Daoy (cell line): ENCODE measurements around the gene PIGL. TPM values are rescaled to one million over a fixed set of nuclear protein-coding genes. Genes with fewer than 3 reads are reported as not detected.
"Not testable (repeated sequence)": the region's sequence is repeated elsewhere in the genome, so short reads cannot be mapped to it uniquely, and the experiment has no call there.

Source experiments
- DNase-seq: peaks from one replicate; pipeline ENCODE4 v3.0.0-alpha.2; 2015; ENCODE audit warnings: low read depth
- total RNA-seq: library from RNA; depleted of rRNA; stranded (reverse); fragments of >200 nt; shearing (Covaris generic); gene quantifications from 2 replicates; pipeline ENCODE4 v1.2.3, GENCODE V29; 2014

Gene PIGL
- total RNA-seq, 1 experiment from 2014 or later: 15.6 TPM

DNA sequence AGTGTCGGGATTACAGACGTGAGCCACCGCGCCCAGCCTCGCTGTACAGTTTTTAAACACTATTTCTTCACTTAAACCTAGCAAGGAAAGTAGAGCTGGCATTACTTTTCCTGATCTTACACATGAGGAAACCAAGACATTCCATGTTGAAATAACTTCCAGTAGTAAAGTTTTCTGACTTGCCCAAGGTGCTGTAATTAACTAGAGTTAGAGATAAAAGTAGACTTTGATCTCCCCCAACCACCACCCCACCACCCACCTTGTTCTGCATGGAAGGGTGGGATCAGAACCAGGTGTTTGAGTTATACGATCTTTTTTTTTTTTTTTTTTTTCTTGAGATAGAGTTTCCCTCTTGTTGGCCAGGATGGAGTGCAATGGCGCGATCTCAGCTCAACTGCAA lies 89.2 kb downstream of the PIGL start:
- DNase-seq: no peak

DNA sequence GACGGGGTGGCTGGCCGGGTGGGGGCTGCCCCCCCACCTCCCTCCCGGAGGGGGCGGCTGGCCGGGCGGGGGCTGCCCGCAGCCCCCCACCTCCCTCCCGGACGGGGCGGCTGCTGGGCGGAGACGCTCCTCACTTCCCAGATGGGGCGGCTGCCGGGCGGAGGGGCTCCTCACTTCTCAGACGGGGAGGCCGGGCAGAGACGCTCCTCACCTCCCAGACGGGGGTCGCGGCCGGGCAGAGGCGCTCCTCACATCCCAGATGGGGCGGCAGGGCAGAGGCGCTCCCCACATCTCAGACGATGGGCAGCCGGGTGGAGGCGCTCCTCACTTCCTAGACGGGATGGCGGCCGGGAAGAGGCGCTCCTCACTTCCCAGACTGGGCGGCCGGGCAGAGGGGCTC lies 95.1 kb downstream of the PIGL start:
- not testable (repeated sequence) for DNase-seq

GRCh38 chr17:16313139-16314090 lies 96.4 kb downstream of the PIGL start:
- DNase-seq: no peak

- no peak for DNase-seq
These were observed 97.2 kb downstream of the PIGL start for GRCh38 chr17:16314189-16314588.

- DNase-seq: no peak
These were observed 97.8 kb downstream of the PIGL start for GRCh38 chr17:16314859-16315258.

DNA sequence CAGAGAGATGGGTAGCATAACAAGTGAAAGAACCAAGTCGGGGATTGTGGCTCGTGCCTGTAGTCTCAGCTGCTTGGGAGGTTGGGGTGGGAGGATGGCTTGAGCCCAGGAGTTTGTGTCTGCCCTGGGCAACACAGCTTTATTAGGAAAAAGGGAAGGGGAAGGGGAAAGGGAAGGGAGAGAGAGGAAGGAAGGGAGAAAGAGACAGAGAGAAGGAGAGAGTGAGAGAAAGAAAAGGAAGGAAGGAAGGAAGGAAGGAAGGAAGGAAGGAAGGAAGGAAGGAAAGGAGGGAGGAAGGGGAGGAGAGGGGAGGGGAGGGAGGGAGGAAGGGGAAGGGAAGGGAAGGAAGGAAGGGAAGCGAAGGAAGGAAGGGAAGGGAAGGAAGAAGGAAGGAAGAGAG lies 103.0 kb downstream of the PIGL start:
- no peak for DNase-seq

GRCh38 chr17:16322636-16323035 lies 105.6 kb downstream of the PIGL start:
- no peak for DNase-seq

DNA sequence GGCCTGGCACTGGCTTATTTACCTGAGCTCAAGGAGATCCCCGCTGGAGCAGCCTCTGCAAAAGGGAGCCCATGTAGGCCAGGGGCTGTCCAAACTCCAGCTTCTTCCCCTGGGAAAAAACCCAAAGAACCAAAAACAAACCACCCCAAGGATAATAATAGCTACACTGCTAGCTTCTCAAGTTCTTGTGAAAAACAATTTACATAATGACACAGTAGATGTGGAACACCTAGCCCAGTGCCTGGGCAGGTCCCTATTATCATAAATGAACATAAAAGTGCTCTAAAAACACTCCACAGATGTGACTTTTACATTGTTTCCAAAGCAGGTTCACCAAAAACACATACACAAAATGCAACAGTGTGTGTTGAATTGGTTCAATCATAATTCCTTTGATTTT lies 109.0 kb downstream of the PIGL start:
- DNase-seq: no peak

DNA sequence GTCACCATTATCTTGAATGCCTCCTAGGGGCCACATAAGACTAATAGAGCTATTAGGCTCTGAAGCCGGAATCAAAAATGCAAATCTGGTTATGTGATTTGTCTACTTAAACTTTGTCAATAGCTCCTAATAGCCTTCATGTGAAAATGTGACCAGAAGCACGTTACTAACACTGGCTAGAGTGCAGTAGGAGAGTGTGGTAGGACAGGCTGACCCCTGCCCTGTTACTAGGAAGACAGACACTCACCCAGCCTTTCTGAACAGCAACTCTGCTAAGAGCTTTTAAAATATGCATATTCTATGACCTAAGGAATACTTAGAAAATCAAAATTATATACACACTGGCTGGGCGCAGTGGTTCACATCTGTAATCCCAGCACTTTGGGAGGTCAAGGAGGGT lies 110.0 kb downstream of the PIGL start:
- DNase-seq: no peak

GRCh38 chr17:16328997-16329396 lies 112.0 kb downstream of the PIGL start:
- DNase-seq: no peak

DNA sequence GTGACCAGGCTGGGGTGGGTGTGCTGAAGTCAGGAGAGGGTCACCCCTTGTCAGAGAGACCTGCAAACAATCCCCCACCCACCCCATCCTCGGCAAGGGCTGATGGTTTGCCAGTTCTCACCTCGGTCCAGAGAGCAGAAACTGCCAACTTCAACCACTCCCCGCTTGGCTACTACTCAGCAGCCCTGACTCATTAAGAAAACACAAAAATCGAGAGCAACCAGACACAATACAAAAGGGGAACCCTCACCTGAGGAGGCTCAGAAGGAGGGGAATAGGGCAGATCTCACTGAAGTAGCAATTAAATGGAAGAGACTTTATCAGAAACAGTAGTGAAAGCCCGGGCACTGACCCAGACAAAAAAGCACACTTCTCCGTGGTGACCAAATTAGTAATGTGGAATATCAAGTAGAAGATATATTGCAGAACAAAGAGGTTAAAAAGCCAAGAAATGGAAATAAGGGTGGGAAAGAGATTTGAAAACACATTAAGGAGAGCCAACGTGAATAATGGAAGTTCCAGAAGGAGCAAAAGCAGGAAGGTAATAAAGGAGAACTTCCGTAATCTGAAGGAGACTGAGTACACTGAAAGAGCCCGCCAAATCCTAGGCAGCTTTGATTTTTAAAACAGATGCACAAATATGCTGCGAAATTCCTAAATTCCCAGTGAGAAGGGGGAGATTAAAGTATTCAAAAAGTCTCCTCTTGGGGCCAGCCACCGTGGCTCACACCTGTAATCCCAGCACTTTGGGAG lies 112.7 kb downstream of the PIGL start:
- peak; percentile 75 for DNase-seq

DNA sequence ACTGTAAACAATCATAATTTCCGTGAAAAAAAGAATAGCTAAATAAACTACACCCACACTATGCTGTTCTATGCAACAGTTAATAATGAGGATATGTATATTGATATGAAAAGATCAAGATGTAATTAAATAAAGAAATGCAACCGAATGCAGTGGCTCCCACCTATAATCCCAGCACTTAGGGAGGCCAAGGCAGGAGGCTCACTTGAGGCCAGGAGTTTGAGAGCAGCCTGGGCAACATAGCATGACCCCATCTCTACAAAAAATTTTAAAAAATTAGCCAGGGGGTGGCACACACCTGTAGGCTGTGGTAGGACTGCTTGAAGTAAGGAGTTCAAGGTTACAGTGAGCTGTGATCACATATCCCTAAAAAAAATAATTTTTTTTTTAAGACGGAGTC lies 121.4 kb downstream of the PIGL start:
- no peak for DNase-seq

GRCh38 chr17:16339402-16339801 lies 122.4 kb downstream of the PIGL start:
- no peak for DNase-seq

DNA sequence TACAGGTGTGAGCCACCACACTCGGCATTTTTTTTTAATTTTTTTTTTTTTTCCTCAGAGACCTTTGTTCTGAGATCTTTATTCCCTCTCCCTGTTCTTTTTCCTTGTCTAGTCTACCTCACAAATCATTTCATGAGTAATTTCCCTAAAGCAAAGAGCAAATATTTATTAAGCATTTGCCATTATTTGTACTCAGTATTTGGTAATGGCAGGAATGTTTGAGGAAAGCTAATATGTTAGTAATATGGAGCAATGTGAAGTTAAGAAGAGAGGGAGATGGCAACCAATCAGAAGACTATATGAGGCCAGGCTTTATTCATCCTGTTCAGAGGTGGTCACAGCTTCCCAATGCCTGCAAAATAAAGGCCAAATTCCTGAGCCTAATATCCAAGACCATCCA lies 122.9 kb downstream of the PIGL start:
- no peak for DNase-seq

GRCh38 chr17:16342979-16343378 lies 126.0 kb downstream of the PIGL start:
- DNase-seq: peak; percentile 9

GRCh38 chr17:16343569-16343968 lies 126.6 kb downstream of the PIGL start:
- DNase-seq: no peak

DNA sequence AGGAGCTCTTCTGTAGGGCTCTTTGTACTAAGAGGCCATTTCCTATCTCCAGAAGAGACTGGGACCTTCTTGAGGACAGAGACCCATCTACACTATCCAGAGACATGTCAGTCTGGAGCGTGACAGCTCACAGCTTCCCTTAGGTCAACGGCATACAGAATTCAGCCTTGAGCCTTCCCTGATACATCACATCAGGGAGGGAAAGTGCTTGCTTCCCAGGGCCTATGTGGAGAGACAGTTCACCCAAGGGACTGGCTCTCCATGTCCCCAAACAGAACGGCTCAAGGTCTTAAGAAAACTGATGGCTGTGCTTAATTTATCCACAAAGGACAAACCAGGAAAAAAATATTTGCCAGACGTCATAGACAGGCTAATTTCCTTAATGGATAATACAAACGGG lies 128.6 kb downstream of the PIGL start:
- DNase-seq: no peak

GRCh38 chr17:16346721-16347271 lies 129.8 kb downstream of the PIGL start:
- DNase-seq: no peak

DNA sequence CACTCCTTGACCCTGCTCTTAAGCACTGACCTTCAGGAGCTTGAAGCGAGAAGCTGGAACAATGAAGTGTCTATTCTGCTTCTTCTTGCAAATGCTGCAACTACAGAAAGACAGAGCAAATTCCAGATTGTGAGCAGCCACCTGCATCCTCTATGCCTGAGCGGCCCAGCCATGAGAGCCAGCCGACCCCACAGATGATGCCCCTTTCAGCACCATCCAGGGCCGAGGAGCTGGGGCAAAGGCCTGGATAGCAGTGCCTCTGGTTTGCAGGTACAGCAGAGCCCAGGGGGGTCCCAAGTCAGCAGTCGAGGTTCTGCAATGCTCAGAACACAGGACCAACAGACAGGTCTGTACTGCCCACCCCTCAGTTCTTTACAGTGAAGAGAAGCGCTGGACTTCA lies 131.6 kb downstream of the PIGL start:
- no peak for DNase-seq

DNA sequence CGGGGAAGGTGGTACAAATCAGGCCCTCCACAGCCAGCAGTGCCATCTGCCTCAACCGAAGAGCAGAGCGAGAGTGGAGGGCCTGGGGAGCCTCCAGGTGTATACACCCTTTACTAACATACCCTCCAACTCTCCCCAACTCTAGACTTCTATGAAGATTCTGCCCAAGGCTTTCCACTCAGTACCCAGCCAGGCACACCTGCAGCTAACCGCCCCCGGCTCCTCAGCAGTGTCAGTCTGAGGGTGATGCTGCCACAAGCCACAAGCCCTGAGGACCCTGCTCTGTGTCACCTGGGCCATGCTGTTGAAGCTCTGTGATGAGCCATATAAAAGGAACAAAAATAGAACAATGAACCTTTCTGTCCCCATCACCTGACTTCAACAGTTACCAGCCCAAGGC lies 132.4 kb downstream of the PIGL start:
- no peak for DNase-seq

DNA sequence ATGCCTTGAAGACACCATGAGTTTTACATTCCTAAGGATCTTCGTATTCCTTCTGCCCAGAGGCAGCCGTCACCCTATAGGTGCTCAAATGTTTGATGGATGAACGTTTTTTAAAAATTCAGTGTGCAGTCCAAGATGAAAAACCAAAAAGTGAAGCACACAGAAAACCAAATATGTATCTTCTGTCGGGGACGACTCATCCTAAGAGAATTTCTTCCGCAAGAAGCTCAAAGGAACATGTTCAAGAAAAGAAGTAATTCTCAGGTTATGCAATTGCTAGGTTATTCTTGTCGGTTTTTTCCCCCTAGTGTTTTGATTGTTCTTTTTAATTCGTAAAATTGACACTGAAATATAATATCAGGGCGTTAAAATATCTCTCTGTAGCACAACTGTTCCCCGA lies 134.8 kb downstream of the PIGL start:
- DNase-seq: peak; percentile 6

GRCh38 chr17:16352303-16352666 lies 135.3 kb downstream of the PIGL start:
- peak; percentile 70 for DNase-seq
